ENCODE results near the gene FOXA3. TPM values are rescaled to one million over a fixed set of nuclear protein-coding genes. Genes with fewer than 3 reads are reported as not detected.
A peak's percentile ranks its signal among the peaks of the same experiment; 100 is the strongest.
"Not testable (repeated sequence)": the region's sequence is repeated elsewhere in the genome, so short reads cannot be mapped to it uniquely, and the experiment has no call there.

Gene FOXA3
- total RNA-seq, 2 experiments from 2014 or later: not detected

GRCh38 chr19:45866400-45867176 lies 2.5 kb downstream of the FOXA3 start:
- ChIA-PET POLR2A (no interaction called here), CTCF (interaction anchor here (1.2 to 6.7 kb wide), 2 partner anchors 17 to 26 kb away, joined by 3 to 58 read pairs; partner anchors contain the start of gene IRF2BP1)
- Mint-ChIP-seq H3K4me1 (peaks cover 22% of the 10 kb centered on the region), H3K27ac (no peak overlapping the region), H3K36me3 (ENCODE audit: low read depth) (peaks cover 8% of the 10 kb centered on the region), H3K4me3 (no peak overlapping the region), H3K9me3 (no peaks in the 10 kb centered on the region), H3K27me3 (peaks cover 30% of the 10 kb centered on the region)
- DNase-seq: no peak

GRCh38 chr19:45867241-45867640 lies 3.1 kb downstream of the FOXA3 start:
- Mint-ChIP-seq H3K4me1 (peaks cover 17% of the 10 kb centered on the region), H3K27me3 (peaks cover 30% of the 10 kb centered on the region)
- H3K36me3 Mint-ChIP-seq (ENCODE audit: low read depth); H3K27ac Mint-ChIP-seq; DNase-seq; POLR2A ChIA-PET; H3K9me3 Mint-ChIP-seq; H3K4me3 Mint-ChIP-seq: not testable (repeated sequence)
- CTCF ChIA-PET: interaction anchor here (6.7 kb wide), 1 partner anchor 16 kb away, joined by 58 read pairs; the partner anchor contains the start of gene IRF2BP1

DNA sequence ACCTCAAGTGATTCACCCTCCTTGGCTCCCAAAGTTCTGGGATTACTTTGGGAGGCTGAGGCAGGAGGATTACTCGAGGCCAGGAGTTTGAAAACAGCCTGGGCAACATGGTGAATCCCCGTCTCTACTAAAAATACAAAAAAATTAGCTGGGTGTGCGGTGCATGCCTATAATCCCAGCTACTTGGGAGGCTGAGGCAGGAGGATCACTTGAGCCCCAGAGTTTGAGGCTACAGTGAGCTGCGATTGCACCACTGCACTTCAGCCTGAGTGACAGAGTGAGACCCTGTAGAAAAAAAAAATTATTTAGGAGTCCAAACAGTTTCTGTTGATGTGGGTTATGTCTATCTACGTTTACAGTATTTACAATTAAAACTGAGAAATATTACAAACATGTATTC lies 6.7 kb downstream of the FOXA3 start:
- ChIA-PET CTCF (no interaction called here), POLR2A (no interaction called here)
- no peak for DNase-seq
- Mint-ChIP-seq H3K4me3 (no peak overlapping the region), H3K4me1 (no peaks in the 10 kb centered on the region), H3K27ac (no peak overlapping the region), H3K27me3 (peaks cover 12% of the 10 kb centered on the region), H3K9me3 (no peaks in the 10 kb centered on the region), H3K36me3 (ENCODE audit: low read depth) (no peaks in the 10 kb centered on the region)

DNA sequence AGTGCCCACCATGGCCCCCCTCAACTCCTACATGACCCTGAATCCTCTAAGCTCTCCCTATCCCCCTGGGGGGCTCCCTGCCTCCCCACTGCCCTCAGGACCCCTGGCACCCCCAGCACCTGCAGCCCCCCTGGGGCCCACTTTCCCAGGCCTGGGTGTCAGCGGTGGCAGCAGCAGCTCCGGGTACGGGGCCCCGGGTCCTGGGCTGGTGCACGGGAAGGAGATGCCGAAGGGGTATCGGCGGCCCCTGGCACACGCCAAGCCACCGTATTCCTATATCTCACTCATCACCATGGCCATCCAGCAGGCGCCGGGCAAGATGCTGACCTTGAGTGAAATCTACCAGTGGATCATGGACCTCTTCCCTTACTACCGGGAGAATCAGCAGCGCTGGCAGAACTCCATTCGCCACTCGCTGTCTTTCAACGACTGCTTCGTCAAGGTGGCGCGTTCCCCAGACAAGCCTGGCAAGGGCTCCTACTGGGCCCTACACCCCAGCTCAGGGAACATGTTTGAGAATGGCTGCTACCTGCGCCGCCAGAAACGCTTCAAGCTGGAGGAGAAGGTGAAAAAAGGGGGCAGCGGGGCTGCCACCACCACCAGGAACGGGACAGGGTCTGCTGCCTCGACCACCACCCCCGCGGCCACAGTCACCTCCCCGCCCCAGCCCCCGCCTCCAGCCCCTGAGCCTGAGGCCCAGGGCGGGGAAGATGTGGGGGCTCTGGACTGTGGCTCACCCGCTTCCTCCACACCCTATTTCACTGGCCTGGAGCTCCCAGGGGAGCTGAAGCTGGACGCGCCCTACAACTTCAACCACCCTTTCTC lies 8.2 kb downstream of the FOXA3 start:
- peaks cover 8% of the 10 kb centered on the region for H3K4me1 Mint-ChIP-seq
- no peaks in the 10 kb centered on the region for H3K36me3 Mint-ChIP-seq (ENCODE audit: low read depth)
- no peak overlapping the region for H3K4me3 Mint-ChIP-seq
- ChIA-PET CTCF (no interaction called here), POLR2A (no interaction called here)
- H3K27ac Mint-ChIP-seq: no peak overlapping the region
- H3K9me3 Mint-ChIP-seq: no peaks in the 10 kb centered on the region
- DNase-seq: no peak
- peaks cover 13% of the 10 kb centered on the region for H3K27me3 Mint-ChIP-seq

DNA sequence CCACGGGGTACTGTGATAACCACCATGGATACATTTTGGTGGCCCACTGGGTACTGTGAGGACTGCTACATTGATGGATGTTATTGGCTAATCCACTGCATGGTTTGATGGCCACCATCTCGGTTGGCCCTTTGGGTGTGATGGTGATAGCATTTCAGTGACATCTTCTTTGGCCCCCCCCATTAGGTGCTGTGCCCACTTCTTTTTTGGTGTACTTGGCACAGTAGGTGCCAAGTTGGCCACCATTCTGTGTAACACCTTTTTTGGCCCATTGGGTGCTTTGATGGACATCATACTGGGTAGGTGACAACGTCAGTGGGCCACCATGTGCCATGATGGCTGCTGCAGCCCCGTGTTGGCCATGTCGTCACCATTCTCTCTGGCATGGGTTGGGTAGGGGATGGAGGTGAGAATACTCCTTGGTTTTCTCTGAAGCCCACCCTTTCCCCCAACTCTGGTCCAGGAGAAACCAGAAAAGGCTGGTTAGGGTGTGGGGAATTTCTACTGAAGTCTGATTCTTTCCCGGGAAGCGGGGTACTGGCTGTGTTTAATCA lies 9.2 kb downstream of the FOXA3 start:
- H3K4me3 Mint-ChIP-seq: no peak overlapping the region
- CTCF ChIA-PET: interaction anchor here (1.6 kb wide), 1 partner anchor 9 kb away, joined by 4 read pairs; no protein-coding TSS in a partner anchor
- no peak overlapping the region for H3K27ac Mint-ChIP-seq
- no peaks in the 10 kb centered on the region for H3K36me3 Mint-ChIP-seq (ENCODE audit: low read depth)
- H3K9me3 Mint-ChIP-seq: no peaks in the 10 kb centered on the region
- DNase-seq: no peak
- POLR2A ChIA-PET: no interaction called here
- H3K27me3 Mint-ChIP-seq: peaks cover 13% of the 10 kb centered on the region
- peaks cover 14% of the 10 kb centered on the region for H3K4me1 Mint-ChIP-seq

DNA sequence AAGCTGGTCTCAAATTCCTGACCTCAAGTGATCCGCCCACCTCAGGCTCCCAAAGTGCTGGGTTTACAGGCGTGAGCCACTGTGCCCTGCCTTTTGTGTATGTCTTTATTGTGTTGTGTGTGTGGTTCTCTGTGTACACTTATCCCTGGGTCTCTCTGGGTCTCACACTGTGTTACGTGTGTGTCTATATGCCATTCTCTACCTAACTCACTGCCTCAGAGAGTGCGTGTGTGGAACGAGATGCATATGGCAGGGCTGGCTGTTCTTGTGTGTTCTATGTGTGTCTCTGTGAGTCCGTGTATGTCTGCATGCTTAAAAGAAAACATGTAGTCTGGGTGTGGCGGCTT lies 10.5 kb downstream of the FOXA3 start:
- Mint-ChIP-seq H3K27me3 (peaks cover 14% of the 10 kb centered on the region), H3K9me3 (no peaks in the 10 kb centered on the region), H3K27ac (no peak overlapping the region), H3K36me3 (ENCODE audit: low read depth) (no peaks in the 10 kb centered on the region), H3K4me1 (peaks cover 16% of the 10 kb centered on the region), H3K4me3 (no peak overlapping the region)
- POLR2A ChIA-PET: no interaction called here
- no peak for DNase-seq
- CTCF ChIA-PET: interaction anchor here (1.6 kb wide), 1 partner anchor 8 kb away, joined by 4 read pairs; no protein-coding TSS in a partner anchor

DNA sequence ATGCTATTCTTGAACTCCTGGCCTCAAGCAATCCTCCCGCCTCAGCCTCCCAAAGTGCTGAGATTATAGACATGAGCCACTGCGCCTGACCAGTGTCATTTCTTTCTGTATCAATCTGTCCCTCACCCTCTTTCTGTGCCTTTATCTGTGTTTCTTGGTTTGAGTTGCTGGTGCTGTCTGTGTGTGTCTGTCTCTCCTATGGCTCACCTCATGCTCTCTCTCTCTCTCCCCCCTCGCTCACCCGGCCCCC lies 12.0 kb downstream of the FOXA3 start:
- ChIA-PET CTCF (interaction anchor here (1.2 kb wide), 1 partner anchor 12 kb away, joined by 3 read pairs; the partner anchor contains the start of gene FOXA3), POLR2A (no interaction called here)
- H3K4me3 Mint-ChIP-seq: no peak overlapping the region
- DNase-seq: no peak
- H3K4me1 Mint-ChIP-seq: peaks cover 16% of the 10 kb centered on the region
- no peaks in the 10 kb centered on the region for H3K9me3 Mint-ChIP-seq
- peak overlapping the region; percentile 1 for H3K27ac Mint-ChIP-seq
- peaks cover 16% of the 10 kb centered on the region for H3K27me3 Mint-ChIP-seq
- no peaks in the 10 kb centered on the region for H3K36me3 Mint-ChIP-seq (ENCODE audit: low read depth)

DNA sequence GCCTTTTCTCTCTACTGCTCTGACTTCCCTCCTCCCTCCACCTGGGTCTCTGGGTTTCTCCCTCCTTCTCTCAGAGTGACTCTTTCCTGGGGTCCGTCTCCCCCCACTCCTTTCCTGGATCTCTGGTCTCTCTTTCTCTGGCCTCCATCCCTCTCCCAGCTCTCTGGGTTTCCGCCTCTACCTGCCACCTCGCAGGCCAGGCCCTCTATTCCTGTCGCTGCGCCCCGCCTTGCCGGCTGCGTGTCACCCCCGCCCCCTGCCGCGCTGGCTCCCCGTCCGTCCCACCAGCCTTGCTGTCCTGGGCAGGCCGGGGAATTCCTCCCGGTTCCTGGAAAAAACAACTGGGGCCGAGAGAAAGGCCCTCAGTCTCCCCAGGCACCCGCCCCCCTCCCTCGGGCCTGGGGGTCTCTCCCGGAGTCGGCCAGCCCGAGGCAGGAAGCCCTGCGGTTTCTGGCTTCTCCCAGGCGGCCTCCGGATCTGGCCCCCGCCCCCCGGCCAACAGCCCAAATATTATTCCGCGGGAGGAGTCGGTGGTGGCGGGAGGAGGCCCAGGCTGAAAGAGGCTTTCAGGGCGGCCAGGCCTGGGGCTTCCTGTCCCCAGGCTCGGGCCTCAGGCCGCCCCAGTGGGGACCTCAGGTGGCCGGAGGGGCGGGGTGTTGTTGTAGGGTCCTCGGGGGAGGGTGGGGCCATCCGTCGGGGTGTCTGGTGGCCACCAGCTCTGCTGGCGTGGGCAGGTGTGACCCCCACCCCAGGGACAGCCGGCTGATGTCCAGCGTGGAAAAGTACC lies 12.5 kb downstream of the FOXA3 start:
- CTCF ChIA-PET: interaction anchor here (1.2 kb wide), 1 partner anchor 12 kb away, joined by 3 read pairs; the partner anchor contains the start of gene FOXA3
- Mint-ChIP-seq H3K4me1 (peaks cover 19% of the 10 kb centered on the region), H3K27ac (peak overlapping the region; percentile 1), H3K4me3 (no peak overlapping the region), H3K36me3 (ENCODE audit: low read depth) (no peaks in the 10 kb centered on the region), H3K27me3 (peaks cover 16% of the 10 kb centered on the region), H3K9me3 (no peaks in the 10 kb centered on the region)
- no peak for DNase-seq
- POLR2A ChIA-PET: no interaction called here

DNA sequence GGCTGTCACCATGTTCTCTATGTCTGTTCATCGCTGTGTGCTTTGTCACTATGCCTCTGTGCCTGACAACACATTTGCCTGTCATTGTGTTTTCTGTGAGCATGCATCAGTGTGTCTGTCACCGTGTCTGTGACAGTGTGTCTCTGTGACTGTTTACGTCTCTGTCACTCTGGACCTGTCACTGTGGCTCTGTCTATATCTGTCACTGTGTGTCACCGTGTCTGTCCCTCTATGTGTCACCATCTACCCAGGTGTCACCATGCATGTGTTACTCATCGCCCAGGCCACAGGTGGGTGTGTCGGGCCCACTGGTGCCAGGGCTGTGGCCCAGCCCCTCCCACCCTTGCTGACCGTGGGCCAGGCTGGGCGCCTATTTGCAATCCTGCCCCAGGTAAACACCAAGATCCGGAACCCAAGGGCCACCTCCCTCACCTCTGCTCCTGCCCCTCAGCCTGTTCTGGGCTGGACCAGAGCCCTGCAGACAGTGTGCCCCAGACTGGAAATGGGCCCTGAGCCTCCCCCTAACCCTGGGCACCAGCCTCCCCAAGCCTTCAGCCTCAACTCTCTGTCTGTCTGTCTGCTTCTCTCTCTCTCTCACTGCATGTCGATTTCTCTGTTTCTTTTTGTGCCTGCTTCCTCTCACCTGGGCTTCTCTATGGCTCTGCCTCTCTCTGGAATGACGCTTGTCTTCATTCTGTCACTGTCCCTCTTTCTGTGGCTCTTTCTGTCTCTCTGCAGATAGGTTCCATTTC lies 14.1 kb downstream of the FOXA3 start:
- Mint-ChIP-seq H3K9me3 (no peaks in the 10 kb centered on the region), H3K27me3 (peaks cover 16% of the 10 kb centered on the region), H3K4me3 (no peak overlapping the region), H3K4me1 (peaks cover 28% of the 10 kb centered on the region), H3K36me3 (ENCODE audit: low read depth) (no peaks in the 10 kb centered on the region), H3K27ac (no peak overlapping the region)
- CTCF ChIA-PET: no interaction called here
- POLR2A ChIA-PET: no interaction called here
- no peak for DNase-seq

GRCh38 chr19:45879055-45879454 lies 14.9 kb downstream of the FOXA3 start:
- CTCF ChIA-PET: interaction anchor here (1.5 to 8.1 kb wide), 2 partner anchors 14 kb away, joined by 3 to 58 read pairs; partner anchors contain the start of genes FOXA3 and SYMPK
- Mint-ChIP-seq H3K27ac (no peak overlapping the region), H3K4me3 (no peak overlapping the region), H3K27me3 (peaks cover 13% of the 10 kb centered on the region), H3K4me1 (peaks cover 36% of the 10 kb centered on the region), H3K36me3 (ENCODE audit: low read depth) (peaks cover 2% of the 10 kb centered on the region), H3K9me3 (no peaks in the 10 kb centered on the region)
- no peak for DNase-seq
- POLR2A ChIA-PET: no interaction called here

GRCh38 chr19:45879971-45880370 lies 15.8 kb downstream of the FOXA3 start:
- Mint-ChIP-seq H3K4me3 (no peak overlapping the region), H3K27ac (no peak overlapping the region), H3K36me3 (ENCODE audit: low read depth) (peaks cover 2% of the 10 kb centered on the region), H3K4me1 (peaks cover 40% of the 10 kb centered on the region), H3K27me3 (peaks cover 13% of the 10 kb centered on the region), H3K9me3 (no peaks in the 10 kb centered on the region)
- POLR2A ChIA-PET: no interaction called here
- CTCF ChIA-PET: interaction anchor here (1.5 to 8.1 kb wide), 3 partner anchors 13 to 109 kb away, joined by 3 to 58 read pairs (median 6); partner anchors contain the start of genes FOXA3 and SYMPK
- DNase-seq: no peak
